GM12865 (cell line): ENCODE measurements around the gene MYT1.

Experiments
- DNase-seq: peaks from one replicate; pipeline ENCODE4 v3.0.0; 2010; ENCODE audit warnings: low read depth
- H3K4me3 ChIP-seq: 2 replicates; pipeline ENCODE4 v1.5.1; 2011; ENCODE audit warnings: mild to moderate bottlenecking, low read depth, low read length, control low read depth
- TF ChIP-seq, protein P1 (sequence below): IDR thresholded peaks from 2 replicates; pipeline ENCODE4 v1.5.1; 2011; ENCODE audit warnings: low read length, control low read depth, low read depth, inconsistent platforms; ENCODE audit not compliant: insufficient read depth; ENCODE audit errors: missing control alignments

The MYT1 gene

DNA sequence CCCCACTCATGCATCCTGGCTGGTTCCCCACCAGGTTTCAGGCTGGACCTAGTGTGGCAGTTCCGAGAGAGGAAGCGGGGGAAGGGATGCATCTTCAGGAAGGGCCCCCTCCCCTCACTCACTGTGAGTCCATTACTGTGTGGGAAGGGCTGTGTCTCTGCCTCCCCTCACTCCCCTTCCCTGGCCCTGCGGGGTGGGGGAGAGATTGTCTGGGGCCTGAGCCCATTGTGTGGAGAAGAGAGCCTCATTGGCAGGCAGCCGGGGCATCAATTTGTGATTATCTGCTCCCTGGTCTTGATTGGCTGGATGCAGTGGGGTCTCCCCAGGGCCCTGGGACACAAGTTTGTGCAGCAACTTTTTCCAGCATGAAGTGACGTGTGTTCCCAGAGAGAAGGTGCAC is 4.1 kb upstream of the MYT1 start:
- H3K4me3 ChIP-seq = no peak overlapping the region
- TF ChIP-seq, protein P1, sequence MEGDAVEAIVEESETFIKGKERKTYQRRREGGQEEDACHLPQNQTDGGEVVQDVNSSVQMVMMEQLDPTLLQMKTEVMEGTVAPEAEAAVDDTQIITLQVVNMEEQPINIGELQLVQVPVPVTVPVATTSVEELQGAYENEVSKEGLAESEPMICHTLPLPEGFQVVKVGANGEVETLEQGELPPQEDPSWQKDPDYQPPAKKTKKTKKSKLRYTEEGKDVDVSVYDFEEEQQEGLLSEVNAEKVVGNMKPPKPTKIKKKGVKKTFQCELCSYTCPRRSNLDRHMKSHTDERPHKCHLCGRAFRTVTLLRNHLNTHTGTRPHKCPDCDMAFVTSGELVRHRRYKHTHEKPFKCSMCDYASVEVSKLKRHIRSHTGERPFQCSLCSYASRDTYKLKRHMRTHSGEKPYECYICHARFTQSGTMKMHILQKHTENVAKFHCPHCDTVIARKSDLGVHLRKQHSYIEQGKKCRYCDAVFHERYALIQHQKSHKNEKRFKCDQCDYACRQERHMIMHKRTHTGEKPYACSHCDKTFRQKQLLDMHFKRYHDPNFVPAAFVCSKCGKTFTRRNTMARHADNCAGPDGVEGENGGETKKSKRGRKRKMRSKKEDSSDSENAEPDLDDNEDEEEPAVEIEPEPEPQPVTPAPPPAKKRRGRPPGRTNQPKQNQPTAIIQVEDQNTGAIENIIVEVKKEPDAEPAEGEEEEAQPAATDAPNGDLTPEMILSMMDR = no peak
- no peak for DNase-seq

DNA sequence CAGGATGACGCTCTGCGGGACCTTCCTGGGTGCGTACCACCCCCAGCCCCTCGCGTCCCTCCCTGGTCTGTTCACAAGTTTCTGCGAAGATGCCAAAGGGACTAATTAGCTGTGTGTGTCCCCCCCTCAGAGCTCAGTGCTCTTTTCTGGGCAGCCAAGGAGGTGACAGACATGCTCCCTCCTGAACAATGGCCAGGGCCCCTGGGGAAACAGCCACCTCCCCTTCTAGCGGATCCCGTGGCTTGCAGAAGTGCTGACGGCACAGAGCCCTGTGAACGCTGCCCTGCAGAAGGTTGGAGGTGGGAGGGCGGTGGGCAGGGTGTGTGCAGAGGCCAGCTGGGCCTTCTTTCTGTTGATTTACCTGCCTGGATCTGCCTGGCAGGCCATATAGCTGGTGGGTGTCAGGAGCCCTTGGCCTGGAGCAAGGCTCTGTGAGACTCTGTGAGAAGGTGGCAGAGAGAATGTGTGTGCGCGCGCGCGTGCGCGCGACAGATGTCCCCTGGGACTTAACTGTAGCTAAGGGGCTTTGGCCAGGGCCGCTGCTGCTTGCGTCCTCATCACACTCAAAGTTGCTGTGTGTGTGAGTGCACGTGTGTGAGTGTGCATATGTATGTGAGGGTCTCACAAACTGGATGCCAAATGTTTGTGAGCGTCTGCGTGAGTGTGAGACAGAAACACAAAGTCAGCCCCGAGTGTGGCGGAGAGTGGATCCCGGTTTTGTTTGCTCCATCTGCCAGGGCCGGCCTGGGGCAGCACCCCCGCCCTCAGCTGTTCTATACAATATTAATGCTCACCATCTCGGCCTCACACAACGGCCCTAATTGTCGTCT is 3.5 kb upstream of the MYT1 start:
- no peak overlapping the region for H3K4me3 ChIP-seq
- no peak for DNase-seq
- TF ChIP-seq, protein P1 = no peak

DNA sequence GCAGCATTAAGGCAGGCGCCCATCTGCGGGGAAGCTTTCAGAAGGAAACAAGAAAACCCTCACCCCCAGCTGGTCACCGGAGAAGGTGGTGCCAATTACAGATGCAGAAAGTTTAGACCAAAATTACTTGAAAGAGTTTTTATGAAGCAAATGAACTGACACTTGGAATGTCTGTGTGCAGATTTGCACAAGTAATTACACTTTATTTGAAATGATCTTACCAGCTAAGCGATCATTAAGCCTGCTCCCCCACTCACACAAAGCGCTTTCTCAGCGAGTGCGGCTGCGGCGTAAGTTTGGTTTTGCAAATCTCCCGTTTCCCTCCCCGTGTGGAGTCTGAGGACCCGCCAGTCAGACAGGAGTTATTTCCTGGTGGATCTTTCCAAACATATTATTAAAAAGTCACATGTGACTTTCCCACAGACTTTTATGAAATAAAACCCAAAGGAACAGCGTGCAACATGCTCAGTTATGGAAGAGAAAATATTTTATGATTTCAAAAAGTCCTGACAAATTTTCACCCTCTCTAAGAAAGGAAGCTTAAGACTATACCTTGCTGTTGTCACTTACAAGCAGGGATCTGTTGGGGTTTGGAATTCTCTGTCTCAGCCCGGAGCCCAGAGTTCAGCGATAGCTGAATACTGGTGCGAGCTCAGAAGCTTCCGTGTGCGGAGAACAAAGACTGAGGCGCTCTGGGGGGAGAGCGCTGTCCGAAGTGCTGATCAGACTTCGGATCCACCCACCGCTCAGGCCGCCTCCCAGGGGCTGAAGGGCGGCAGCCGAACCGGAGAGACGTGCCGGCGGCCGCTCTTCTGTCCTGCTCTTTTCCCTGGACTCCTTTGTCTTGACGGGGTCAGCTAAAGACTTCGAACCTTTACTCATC is 2.7 kb upstream of the MYT1 start:
- TF ChIP-seq, protein P1 = no peak
- DNase-seq = peak; percentile 18
- H3K4me3 ChIP-seq = no peak overlapping the region

DNA sequence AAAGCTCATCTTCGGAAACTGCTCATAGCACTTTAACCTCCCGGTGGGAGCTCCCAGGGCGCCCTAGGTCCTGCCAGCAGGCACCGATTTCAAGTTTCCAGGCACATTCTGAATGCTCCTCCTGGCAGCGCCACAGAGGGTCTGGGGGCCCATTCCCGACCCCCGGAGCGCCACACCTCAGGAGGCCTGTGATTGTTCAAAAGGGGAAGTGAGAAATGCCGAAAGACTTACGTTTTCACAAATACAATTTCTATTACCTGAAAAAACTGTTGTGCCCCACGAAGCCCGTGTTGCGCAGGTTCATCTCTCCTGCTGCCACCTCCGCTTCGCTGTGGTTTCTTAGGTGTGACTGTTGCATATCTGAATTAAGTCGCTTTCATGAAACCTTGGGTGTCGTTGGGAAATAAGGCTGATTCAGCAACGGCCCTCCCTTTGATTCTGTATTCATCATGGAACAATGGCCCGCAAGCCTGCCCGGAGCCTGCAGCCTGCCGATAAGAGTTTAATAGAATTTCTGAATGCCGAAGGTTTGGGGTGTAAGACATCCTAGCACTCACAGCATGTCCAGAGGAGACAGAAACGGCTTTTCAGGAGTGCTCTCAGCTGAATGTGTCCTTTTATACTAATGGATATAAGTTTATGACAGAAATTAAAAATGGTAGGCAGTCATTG is 1.9 kb upstream of the MYT1 start:
- no peak overlapping the region for H3K4me3 ChIP-seq
- TF ChIP-seq, protein P1 = no peak
- no peak for DNase-seq

DNA sequence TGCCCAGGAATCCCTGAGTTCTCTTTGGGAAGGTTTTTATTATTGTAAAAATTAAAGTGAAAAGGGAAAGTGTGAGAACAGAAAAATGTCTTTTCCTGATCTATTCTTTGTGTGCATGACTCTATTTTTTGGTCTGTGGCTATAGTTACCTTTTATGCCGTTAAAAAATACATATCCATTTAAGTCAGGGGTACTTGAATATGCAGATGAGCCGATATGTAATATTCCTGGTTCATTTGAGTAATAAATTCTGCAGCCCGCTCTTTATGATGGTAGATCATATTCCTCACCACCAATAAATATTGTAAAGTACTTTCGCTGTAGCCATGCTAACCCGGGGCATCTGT is 503 bp upstream of the MYT1 start:
- no peak overlapping the region for H3K4me3 ChIP-seq
- TF ChIP-seq, protein P1 = no peak
- DNase-seq = no peak

DNA sequence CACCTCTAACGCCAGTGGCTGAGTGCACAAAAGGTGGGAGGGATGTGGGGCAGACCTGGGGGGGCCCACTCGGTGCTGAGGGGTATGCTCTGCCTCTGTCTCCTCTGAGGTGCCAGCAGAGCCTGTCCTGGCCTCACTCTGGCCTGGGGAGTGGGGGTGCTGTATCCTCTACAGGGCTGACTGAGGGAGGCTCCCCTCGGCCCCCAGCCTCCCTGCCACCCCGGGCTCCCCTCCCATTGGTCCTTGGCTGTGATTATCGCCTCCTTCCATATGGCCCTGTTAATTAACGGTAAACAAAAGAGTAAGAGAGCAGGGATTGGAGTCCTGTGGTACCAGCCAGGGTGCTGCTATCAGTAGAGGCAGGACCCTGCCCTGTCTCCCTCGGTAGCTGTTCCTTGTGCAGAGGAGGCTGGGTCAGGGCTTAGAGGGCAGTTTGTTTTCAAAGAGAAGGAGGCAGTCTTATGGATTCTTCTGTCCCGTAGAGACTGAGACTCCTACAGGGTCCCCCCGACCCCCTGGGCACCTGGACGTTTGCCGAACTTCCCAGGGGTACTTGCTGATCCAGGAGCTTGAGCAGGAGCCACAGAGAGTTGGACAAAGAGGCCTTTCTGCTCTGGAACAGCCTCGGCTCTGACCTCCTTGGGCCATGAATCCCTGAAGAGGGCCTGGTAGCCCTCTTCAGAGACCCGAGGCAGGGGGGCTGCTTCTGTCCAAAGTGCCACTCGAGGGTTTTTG is 1.8 kb downstream of the MYT1 start:
- no peak overlapping the region for H3K4me3 ChIP-seq
- TF ChIP-seq, protein P1 = no peak
- DNase-seq = no peak
